ENCODE results near the gene GPC3. TPM values are rescaled to one million over a fixed set of nuclear protein-coding genes. Genes with fewer than 3 reads are reported as not detected.

GPC3 gene
- total RNA-seq, 1 donor = not detected

DNA sequence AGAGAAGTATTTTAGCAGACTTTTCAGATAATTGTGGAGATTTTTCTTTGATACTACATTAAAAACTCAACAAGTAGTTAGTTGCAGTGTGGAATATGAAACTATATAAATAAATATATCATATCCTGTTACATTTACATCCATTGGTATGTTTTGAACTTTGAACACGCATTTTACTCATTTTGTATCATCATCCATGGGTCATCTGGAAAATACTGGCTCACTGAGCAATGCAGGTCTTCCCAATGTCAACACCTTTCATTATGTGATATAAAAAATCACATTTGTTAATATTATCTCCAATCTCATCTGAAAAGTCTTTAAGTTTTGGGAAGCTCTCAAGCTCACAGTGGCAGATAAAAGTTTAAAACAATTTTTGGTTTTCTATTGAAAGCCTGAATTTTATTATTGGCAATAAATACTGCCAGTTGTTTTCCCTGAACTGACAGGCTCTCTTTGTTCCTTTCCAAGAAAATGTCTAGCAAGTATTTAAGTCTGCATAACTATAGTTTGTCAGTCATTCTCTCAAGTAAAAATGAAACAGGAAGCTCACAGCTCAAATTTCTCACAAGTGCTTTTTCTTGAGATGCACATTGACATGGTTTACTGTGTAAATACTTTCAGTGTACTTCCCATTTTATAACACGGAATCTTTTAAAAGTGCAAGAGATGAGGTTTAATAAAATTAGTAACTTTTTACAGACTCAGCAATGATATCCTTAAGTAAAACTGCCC lies 386.6 kb downstream of the GPC3 start:
- no peak overlapping the region for H3K4me3 ChIP-seq (ENCODE audit: low read depth, low read length)
- no peak for DNase-seq (ENCODE audit: low read depth)
- TF ChIP-seq, protein P1, sequence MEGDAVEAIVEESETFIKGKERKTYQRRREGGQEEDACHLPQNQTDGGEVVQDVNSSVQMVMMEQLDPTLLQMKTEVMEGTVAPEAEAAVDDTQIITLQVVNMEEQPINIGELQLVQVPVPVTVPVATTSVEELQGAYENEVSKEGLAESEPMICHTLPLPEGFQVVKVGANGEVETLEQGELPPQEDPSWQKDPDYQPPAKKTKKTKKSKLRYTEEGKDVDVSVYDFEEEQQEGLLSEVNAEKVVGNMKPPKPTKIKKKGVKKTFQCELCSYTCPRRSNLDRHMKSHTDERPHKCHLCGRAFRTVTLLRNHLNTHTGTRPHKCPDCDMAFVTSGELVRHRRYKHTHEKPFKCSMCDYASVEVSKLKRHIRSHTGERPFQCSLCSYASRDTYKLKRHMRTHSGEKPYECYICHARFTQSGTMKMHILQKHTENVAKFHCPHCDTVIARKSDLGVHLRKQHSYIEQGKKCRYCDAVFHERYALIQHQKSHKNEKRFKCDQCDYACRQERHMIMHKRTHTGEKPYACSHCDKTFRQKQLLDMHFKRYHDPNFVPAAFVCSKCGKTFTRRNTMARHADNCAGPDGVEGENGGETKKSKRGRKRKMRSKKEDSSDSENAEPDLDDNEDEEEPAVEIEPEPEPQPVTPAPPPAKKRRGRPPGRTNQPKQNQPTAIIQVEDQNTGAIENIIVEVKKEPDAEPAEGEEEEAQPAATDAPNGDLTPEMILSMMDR (IDR thresholded peaks at IDR 0.05; ENCODE audit: insufficient read depth, low read depth, low read length) = no peak

DNA sequence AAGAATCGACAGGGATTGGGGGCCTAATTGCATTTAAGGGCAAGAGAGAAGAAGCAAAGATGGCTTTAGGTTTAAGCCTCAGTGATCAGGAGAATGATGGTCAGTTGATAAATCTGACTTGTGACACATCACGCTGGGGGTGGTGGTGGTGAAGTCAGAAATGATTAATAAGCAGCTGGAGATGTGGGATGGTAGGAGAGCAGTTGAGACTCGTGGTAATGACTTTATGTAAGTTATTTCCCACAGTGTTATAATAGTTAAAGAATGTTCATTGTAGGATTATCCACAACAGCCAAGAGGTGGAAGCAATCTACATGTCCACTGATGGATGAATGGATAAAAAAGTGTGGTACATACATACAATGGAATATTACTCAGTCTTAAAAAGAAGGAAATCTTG lies 391.2 kb downstream of the GPC3 start:
- TF ChIP-seq, protein P1 (IDR thresholded peaks at IDR 0.05; ENCODE audit: insufficient read depth, low read depth, low read length) = no peak
- H3K4me3 ChIP-seq (ENCODE audit: low read depth, low read length) = no peak overlapping the region
- no peak for DNase-seq (ENCODE audit: low read depth)

GRCh38 chrX:133593531-133593930 lies 391.9 kb downstream of the GPC3 start:
- H3K4me3 ChIP-seq (ENCODE audit: low read depth, low read length) = no peak overlapping the region
- DNase-seq (ENCODE audit: low read depth) = no peak
- TF ChIP-seq, protein P1 (IDR thresholded peaks at IDR 0.05; ENCODE audit: insufficient read depth, low read depth, low read length) = no peak

GRCh38 chrX:133590703-133591505 lies 394.5 kb downstream of the GPC3 start:
- no peak for DNase-seq (ENCODE audit: low read depth)
- TF ChIP-seq, protein P1 (IDR thresholded peaks at IDR 0.05; ENCODE audit: insufficient read depth, low read depth, low read length) = no peak

GRCh38 chrX:133588827-133589226 lies 396.6 kb downstream of the GPC3 start:
- TF ChIP-seq, protein P1 (IDR thresholded peaks at IDR 0.05; ENCODE audit: insufficient read depth, low read depth, low read length) = no peak
- DNase-seq (ENCODE audit: low read depth) = no peak
- H3K4me3 ChIP-seq (ENCODE audit: low read depth, low read length) = no peak overlapping the region

More at GRCh38 chrX:133590703-133591505, 394.5 kb downstream of the GPC3 start:
- no peak overlapping the region for H3K4me3 ChIP-seq (ENCODE audit: low read depth, low read length)

- no peak for DNase-seq (ENCODE audit: low read depth)
- H3K4me3 ChIP-seq (ENCODE audit: low read depth, low read length) = no peak overlapping the region
- TF ChIP-seq, protein P1 (IDR thresholded peaks at IDR 0.05; ENCODE audit: insufficient read depth, low read depth, low read length) = no peak
Observed at GRCh38 chrX:133587818-133588217, 397.6 kb downstream of the GPC3 start.
